Kidney epithelial cell (primary cell): Measurements from ENCODE around the gene SDK2. TPM values are rescaled to one million over a fixed set of nuclear protein-coding genes. Genes with fewer than 3 reads are reported as not detected.

Experiments
- DNase-seq: peaks from one replicate; pipeline ENCODE4 v3.0.0-alpha.2; 2010; ENCODE audit warnings: low read depth
- H3K27me3 ChIP-seq: 2 replicates; pipeline ENCODE4 v1.6.0; 2011; ENCODE audit warnings: low read length; ENCODE audit not compliant: control insufficient read depth, insufficient read depth
- H3K36me3 ChIP-seq: 2 replicates; pipeline ENCODE4 v1.5.1; 2011; ENCODE audit warnings: low read length; ENCODE audit not compliant: control insufficient read depth, insufficient read depth
- H3K4me3 ChIP-seq: 2 replicates; pipeline ENCODE4 v1.5.1; 2011; ENCODE audit warnings: low read depth, mild to moderate bottlenecking, control low read depth, low read length
- CTCF ChIP-seq: IDR thresholded peaks from 2 replicates; pipeline ENCODE4 v1.5.1; 2011; ENCODE audit warnings: mild to moderate bottlenecking, moderate library complexity, low read length, control low read depth, inconsistent platforms; ENCODE audit not compliant: insufficient read depth, poor library complexity, severe bottlenecking
- total RNA-seq: library from RNA; depleted of rRNA; stranded (reverse); fragments of >200 nt; gene quantifications from 2 replicates; pipeline ENCODE4 v1.2.3, GENCODE V29; 2015

SDK2 gene
- total RNA-seq, 1 donor from 2014 or later: 1.2 TPM

- Histone ChIP-seq H3K27me3 (no peaks in the 10 kb centered on the region), H3K4me3 (no peak overlapping the region), H3K36me3 (no peaks in the 10 kb centered on the region)
- DNase-seq: no peak
- no peak for TF ChIP-seq CTCF
Observed at GRCh38 chr17:73686961-73687360, 42.7 kb upstream of the SDK2 start.

GRCh38 chr17:73686126-73686525 lies 41.9 kb upstream of the SDK2 start:
- no peaks in the 10 kb centered on the region for H3K36me3 ChIP-seq
- TF ChIP-seq CTCF: no peak
- no peak overlapping the region for H3K4me3 ChIP-seq
- no peaks in the 10 kb centered on the region for H3K27me3 ChIP-seq
- no peak for DNase-seq

GRCh38 chr17:73684183-73684582 lies 39.9 kb upstream of the SDK2 start:
- no peaks in the 10 kb centered on the region for H3K36me3 ChIP-seq
- no peaks in the 10 kb centered on the region for H3K27me3 ChIP-seq
- no peak for DNase-seq
- H3K4me3 ChIP-seq: no peak overlapping the region
- no peak for TF ChIP-seq CTCF

- no peak for TF ChIP-seq CTCF
- no peak overlapping the region for H3K4me3 ChIP-seq
- H3K27me3 ChIP-seq: no peaks in the 10 kb centered on the region
- no peaks in the 10 kb centered on the region for H3K36me3 ChIP-seq
- no peak for DNase-seq
Observed at GRCh38 chr17:73683771-73684170, 39.5 kb upstream of the SDK2 start.

- DNase-seq: no peak
- no peak for TF ChIP-seq CTCF
Observed at GRCh38 chr17:73681946-73682345, 37.7 kb upstream of the SDK2 start.

GRCh38 chr17:73679476-73679875 lies 35.2 kb upstream of the SDK2 start:
- no peaks in the 10 kb centered on the region for H3K27me3 ChIP-seq
- no peak for TF ChIP-seq CTCF
- no peaks in the 10 kb centered on the region for H3K36me3 ChIP-seq
- no peak for DNase-seq
- H3K4me3 ChIP-seq: no peak overlapping the region

More at GRCh38 chr17:73681946-73682345, 37.7 kb upstream of the SDK2 start:
- Histone ChIP-seq H3K36me3 (no peaks in the 10 kb centered on the region), H3K27me3 (no peaks in the 10 kb centered on the region), H3K4me3 (no peak overlapping the region)
